Measurements from ENCODE around the gene PRKAB1.

Gene PRKAB1

DNA sequence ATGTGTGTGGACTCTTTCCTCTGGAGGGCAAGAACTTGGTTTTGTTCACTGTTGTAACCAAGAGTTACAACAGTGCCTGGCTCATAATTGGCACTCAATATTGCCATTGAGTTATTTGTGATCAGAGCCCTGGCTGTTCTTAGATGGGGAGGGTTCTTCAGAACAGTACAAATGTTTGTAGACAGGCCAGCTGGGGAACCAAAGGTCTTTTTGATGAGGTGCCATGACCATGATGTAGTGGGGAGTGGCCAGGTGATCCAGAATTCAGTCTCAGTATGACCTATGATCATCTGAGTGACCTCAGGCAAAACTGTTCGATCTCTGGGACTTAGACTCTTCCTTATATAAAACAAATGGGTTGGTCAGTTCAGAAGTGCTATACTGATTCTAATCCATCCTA, 3.3 kb upstream of the PRKAB1 start:
- DNase-seq (ENCODE audit: low read depth), result no peak

GRCh38 chr12:119665164-119665929, 2.6 kb upstream of the PRKAB1 start:
- DNase-seq (ENCODE audit: low read depth), result no peak

- DNase-seq (ENCODE audit: low read depth), result no peak
Observed at GRCh38 chr12:119666226-119666795, 1.6 kb upstream of the PRKAB1 start.

DNA sequence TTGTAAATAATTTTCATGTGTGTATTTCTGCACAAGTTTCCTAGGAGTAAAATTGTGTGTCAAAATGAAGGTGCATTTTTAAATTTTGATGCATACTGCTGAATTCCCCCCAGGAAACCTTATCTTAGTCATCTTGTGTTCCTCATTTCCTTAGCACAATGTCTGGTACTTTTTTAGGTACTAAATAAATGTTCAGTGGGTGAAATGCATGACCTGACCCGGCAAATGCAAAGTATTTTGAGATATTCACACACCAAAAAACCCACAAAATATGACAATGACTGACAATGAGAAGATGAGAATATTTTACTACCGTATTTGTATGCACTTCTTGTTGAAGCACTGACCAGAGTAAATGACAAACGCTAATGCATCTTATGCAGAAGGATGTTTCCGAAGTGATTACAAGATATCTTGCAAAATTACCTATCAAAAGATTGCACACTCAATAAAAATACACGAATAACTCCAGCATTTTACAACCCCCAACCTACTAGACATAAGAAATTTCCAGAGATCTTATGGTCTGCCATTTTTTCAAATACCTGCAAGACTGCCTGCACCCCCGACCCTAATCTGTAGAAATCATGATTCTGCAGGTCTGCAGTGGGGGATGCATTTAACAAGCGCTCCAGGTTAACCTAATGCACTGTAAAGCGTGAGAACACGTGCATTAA, 895 bp upstream of the PRKAB1 start:
- DNase-seq (ENCODE audit: low read depth), result no peak

DNA sequence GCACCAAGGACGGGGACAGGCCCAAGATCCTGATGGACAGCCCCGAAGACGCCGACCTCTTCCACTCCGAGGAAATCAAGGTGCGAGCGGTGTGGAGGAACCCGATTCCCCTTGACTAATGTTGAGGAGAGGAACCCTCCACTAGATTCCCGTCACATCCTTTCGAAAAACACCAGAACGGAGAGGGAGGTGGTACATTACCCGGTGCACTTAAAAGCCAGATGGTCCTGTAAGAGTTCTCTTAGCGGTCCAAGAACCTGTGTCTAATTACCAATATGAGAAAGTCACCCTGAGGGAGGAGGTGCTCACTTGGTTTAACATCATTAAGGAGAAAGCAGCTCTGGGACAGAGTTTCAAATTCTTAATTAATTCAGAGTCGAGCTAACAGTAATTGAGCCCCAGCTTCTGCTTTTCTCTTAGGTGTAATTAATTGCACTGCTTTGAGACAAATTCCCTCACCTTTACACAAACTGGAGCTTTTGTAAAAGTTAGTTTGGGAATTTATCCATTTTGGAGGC, 450 bp downstream of the PRKAB1 start:
- DNase-seq (ENCODE audit: low read depth), result no peak

DNA sequence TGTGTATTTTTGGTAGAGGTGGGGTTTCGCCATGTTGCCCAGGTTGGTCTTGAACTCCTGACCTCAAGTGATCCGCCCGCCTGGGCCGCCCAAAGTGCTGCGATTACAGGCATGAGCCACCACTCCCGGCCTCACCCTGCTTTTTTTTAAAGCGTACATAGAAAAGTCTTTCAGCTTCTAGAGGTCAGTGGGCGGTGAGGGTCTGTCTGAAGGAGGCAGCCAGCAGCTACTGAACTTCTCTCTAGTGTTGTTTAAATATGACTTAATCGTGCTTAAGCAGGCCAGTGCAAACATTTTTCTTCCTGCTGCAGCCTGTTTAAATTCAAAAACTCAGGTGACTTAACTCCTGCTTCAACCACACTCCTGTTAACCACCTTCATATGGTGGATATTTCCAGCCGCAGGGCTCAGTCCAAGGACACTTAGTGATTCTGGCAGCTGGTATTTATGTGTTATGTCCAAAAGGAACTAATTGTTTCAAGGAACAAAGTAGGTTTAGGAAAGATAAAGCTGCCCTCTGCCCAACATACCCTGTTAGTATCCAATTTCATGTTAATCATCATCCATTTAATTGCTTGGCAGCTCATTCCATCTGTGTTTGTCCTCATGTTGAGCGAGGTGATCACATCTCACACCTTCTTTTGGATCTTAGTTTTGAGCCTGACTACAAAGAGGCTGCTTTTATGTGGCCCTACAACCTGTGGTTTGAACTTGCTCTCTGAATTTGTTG, 2.0 kb downstream of the PRKAB1 start:
- DNase-seq (ENCODE audit: low read depth), result no peak

GRCh38 chr12:119671070-119671469, 3.1 kb downstream of the PRKAB1 start:
- DNase-seq (ENCODE audit: low read depth), result no peak

- DNase-seq (ENCODE audit: low read depth), result no peak
Observed at GRCh38 chr12:119672194-119672593, 4.3 kb downstream of the PRKAB1 start.

- DNase-seq (ENCODE audit: low read depth), result no peak
Observed at GRCh38 chr12:119673634-119674033, 5.7 kb downstream of the PRKAB1 start.

GRCh38 chr12:119674560-119674959, 6.6 kb downstream of the PRKAB1 start:
- no peak for DNase-seq (ENCODE audit: low read depth)

DNA sequence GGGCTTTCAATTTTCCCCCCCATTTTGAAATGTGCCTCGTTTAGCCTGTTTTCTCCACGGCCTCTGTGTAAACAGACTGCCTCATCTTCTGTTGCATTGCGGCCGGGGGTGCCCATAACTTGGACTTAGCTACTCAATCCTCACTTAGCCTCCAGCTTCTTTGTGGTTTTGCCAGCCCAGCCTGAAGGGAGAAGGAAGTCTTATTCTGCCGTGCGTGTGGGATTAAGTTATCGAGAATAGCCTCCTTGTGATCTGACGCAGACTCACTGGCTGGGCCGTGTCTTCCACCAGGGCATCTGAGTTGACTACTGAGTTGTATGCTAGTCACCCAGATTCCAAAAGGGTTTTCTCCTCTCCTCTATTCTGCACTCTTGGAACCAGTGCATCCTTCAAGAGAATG, 8.1 kb downstream of the PRKAB1 start:
- no peak for DNase-seq (ENCODE audit: low read depth)

GRCh38 chr12:119676573-119676972, 8.6 kb downstream of the PRKAB1 start:
- no peak for DNase-seq (ENCODE audit: low read depth)

- no peak for DNase-seq (ENCODE audit: low read depth)
Observed at GRCh38 chr12:119678459-119678858, 10.5 kb downstream of the PRKAB1 start.

GRCh38 chr12:119679081-119679480, 11.1 kb downstream of the PRKAB1 start:
- no peak for DNase-seq (ENCODE audit: low read depth)

DNA sequence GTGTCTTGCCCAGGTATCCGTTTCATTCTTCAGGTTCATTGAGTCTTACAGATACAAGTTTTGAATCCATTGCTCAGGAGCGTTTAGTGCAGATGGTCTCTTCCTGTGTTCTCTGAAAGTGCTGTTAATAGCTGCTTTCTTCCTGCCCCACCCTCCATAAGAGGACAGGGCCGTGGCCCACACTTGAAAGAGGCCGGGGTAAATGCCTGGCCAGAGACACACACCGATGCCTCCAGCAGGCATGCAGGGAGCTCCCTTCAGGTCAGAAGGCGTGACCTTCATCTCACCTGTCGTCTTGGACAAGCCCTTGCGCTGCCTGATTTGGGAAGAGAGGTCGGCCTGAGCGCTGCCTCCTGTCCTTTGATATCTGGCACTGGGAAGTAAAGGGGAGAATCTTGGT, 11.6 kb downstream of the PRKAB1 start:
- DNase-seq (ENCODE audit: low read depth), result no peak

- DNase-seq (ENCODE audit: low read depth), result no peak
Observed at GRCh38 chr12:119681111-119681510, 13.2 kb downstream of the PRKAB1 start.

- DNase-seq (ENCODE audit: low read depth), result no peak
Observed at GRCh38 chr12:119681728-119682638, 14.1 kb downstream of the PRKAB1 start.

- DNase-seq (ENCODE audit: low read depth), result no peak
Observed at GRCh38 chr12:119682639-119683252, 14.8 kb downstream of the PRKAB1 start.

DNA sequence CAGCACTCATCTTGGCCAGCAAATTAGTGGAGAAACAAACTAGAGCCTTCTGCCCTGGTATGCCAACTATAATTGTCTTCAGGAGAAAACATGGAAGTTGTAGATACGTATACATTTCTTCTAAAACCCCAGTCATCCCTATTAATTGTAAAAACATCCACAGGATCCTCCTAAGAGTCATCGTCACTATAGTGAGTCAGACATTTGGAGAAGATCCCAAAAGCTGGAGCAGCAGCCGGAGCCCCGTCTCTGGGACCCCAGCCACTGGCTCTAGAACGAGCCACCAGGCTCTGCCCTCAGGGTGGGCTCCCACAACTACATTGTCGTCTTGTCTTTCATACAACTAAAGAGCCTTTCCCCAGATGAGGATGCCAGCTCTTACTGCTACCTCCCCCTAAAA, 15.5 kb downstream of the PRKAB1 start:
- DNase-seq (ENCODE audit: low read depth), result peak; percentile 27

DNA sequence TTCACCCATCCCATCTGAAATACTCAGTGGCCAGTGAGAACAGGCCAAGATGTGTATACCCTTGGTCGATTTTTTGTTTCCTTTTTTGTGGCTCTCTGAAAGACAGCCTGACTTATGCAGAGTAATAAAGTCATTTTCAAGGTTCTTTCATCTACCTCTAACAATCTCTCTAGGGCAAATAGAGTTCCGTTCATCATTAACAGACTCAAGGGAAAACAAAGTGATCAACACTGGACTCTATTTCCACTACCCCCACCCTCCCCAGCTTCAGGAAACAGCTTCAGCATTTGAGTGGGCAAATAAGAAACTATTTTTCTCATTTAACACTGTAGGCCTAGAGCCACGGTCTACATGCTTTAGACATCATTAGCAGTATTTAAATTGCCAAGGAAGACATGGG, 15.9 kb downstream of the PRKAB1 start:
- no peak for DNase-seq (ENCODE audit: low read depth)

Measured in iris pigment epithelial cell (primary cell).